ENCODE measurements around the gene ARL5C. TPM values are rescaled to one million over a fixed set of nuclear protein-coding genes. Genes with fewer than 3 reads are reported as not detected.
"Not testable (repeated sequence)": the region's sequence is repeated elsewhere in the genome, so short reads cannot be mapped to it uniquely, and the experiment has no call there.

The ARL5C gene
- total RNA-seq, 1 experiment from 2014 or later: not detected

GRCh38 chr17:39122991-39123390 is 43.0 kb downstream of the ARL5C start:
- Histone ChIP-seq H3K23ac (ENCODE audit: insufficient read length, low read depth, low read length) (no peak overlapping the region), H2BK15ac (ENCODE audit: low read depth, low read length) (no peak overlapping the region), H2AFZ (ENCODE audit: low read length) (no peak overlapping the region), H3K9ac (ENCODE audit: extremely low read depth, insufficient read length, low read length) (no peak overlapping the region), H4K8ac (replicated peaks; ENCODE audit: insufficient read length, low read depth, low read length) (no peak overlapping the region), H3T11ph (ENCODE audit: low read length) (no peak overlapping the region), H3K79me1 (ENCODE audit: insufficient read depth, low read depth, low read length, poor library complexity, severe bottlenecking) (no peaks in the 10 kb centered on the region), H3K14ac (ENCODE audit: insufficient read depth, low read length) (no peak overlapping the region), H3K27me3 (ENCODE audit: insufficient read depth, low read length) (no peaks in the 10 kb centered on the region), H3K79me2 (ENCODE audit: insufficient read depth, low read length) (no peaks in the 10 kb centered on the region), H2BK120ac (ENCODE audit: low read depth, low read length, poor library complexity, severe bottlenecking) (no peak overlapping the region), H2BK5ac (ENCODE audit: insufficient read length, low read length) (no peak overlapping the region), H3K23me2 (ENCODE audit: insufficient read length, low read depth, low read length, poor library complexity, severe bottlenecking) (no peaks in the 10 kb centered on the region), H3K9me3 (ENCODE audit: control insufficient read depth, low read depth, low read length) (no peaks in the 10 kb centered on the region), H2BK12ac (ENCODE audit: insufficient read length, low read depth, low read length) (no peak overlapping the region), H3K4me1 (ENCODE audit: insufficient read depth, low read length) (no peaks in the 10 kb centered on the region; the same call in 1 of the 2 replicates), H4K20me1 (ENCODE audit: control insufficient read depth, insufficient read depth, insufficient read length) (no peaks in the 10 kb centered on the region), H3K4ac (ENCODE audit: low read depth, low read length) (no peak overlapping the region), H2BK20ac (ENCODE audit: low read depth, low read length, poor library complexity, severe bottlenecking) (no peak overlapping the region), H4K91ac (ENCODE audit: insufficient read length, low read depth, low read length) (no peak overlapping the region), H3K4me2 (ENCODE audit: insufficient read depth, insufficient read length, low read length) (no peak overlapping the region), H3K18ac (ENCODE audit: insufficient read length, low read depth, low read length) (no peak overlapping the region), H2AK5ac (ENCODE audit: insufficient read length, low read length) (no peak overlapping the region), H3K56ac (ENCODE audit: insufficient read length, low read depth, low read length) (no peak overlapping the region), H3K27ac (ENCODE audit: insufficient read length, low read depth, low read length) (no peak overlapping the region), H4K5ac (ENCODE audit: insufficient read length, low read depth, low read length) (no peak overlapping the region)
- Mint-ChIP-seq H3K36me3 (ENCODE audit: insufficient read depth in 1 of 3, low read depth in 3 of 3) (no peaks in the 10 kb centered on the region), H3K9me3 (no peaks in the 10 kb centered on the region), H3K27ac (no peak overlapping the region), H3K4me1 (peaks cover 5 to 7% of the 10 kb centered on the region in 2 experiments; a peak in 2 of 4 replicates), H3K27me3 (ENCODE audit: low read depth) (peaks cover 2% of the 10 kb centered on the region; the same call in 1 of the 2 replicates), H3K4me3 (no peak overlapping the region)
- no peak for DNase-seq
- no peak for TF ChIP-seq CTCF (conservative IDR thresholded peaks at IDR 0.05)
- no CpG with 5 or more reads among the region's 7 CpGs for WGBS (ENCODE audit: extremely low coverage, insufficient read length, low lambda C conversion rate)

GRCh38 chr17:39121919-39122318 is 44.0 kb downstream of the ARL5C start:
- H4K5ac ChIP-seq (ENCODE audit: insufficient read length, low read depth, low read length); H4K91ac ChIP-seq (ENCODE audit: insufficient read length, low read depth, low read length); H2BK12ac ChIP-seq (ENCODE audit: insufficient read length, low read depth, low read length); DNase-seq; H2AK5ac ChIP-seq (ENCODE audit: insufficient read length, low read length); H4K8ac ChIP-seq (replicated peaks; ENCODE audit: insufficient read length, low read depth, low read length); H2AFZ ChIP-seq (ENCODE audit: low read length); H3K18ac ChIP-seq (ENCODE audit: insufficient read length, low read depth, low read length); H3K27me3 ChIP-seq (ENCODE audit: insufficient read depth, low read length); H2BK5ac ChIP-seq (ENCODE audit: insufficient read length, low read length); H2BK15ac ChIP-seq (ENCODE audit: low read depth, low read length); H2BK20ac ChIP-seq (ENCODE audit: low read depth, low read length, poor library complexity, severe bottlenecking); H3K27ac Mint-ChIP-seq; H3K79me2 ChIP-seq (ENCODE audit: insufficient read depth, low read length); H3T11ph ChIP-seq (ENCODE audit: low read length); H4K20me1 ChIP-seq (ENCODE audit: control insufficient read depth, insufficient read depth, insufficient read length); H3K4me2 ChIP-seq (ENCODE audit: insufficient read depth, insufficient read length, low read length); H3K56ac ChIP-seq (ENCODE audit: insufficient read length, low read depth, low read length); H3K9ac ChIP-seq (ENCODE audit: extremely low read depth, insufficient read length, low read length); H3K14ac ChIP-seq (ENCODE audit: insufficient read depth, low read length); H3K9me3 ChIP-seq (ENCODE audit: control insufficient read depth, low read depth, low read length); H3K27ac ChIP-seq (ENCODE audit: insufficient read length, low read depth, low read length); H3K79me1 ChIP-seq (ENCODE audit: insufficient read depth, low read depth, low read length, poor library complexity, severe bottlenecking); H3K23ac ChIP-seq (ENCODE audit: insufficient read length, low read depth, low read length); H3K4me1 ChIP-seq (ENCODE audit: insufficient read depth, low read length); H3K23me2 ChIP-seq (ENCODE audit: insufficient read length, low read depth, low read length, poor library complexity, severe bottlenecking); H3K36me3 Mint-ChIP-seq (ENCODE audit: insufficient read depth in 1 of 3, low read depth in 3 of 3); H3K27me3 Mint-ChIP-seq (ENCODE audit: low read depth); H3K4me3 Mint-ChIP-seq; H3K4me1 Mint-ChIP-seq; H3K4ac ChIP-seq (ENCODE audit: low read depth, low read length); H2BK120ac ChIP-seq (ENCODE audit: low read depth, low read length, poor library complexity, severe bottlenecking); H3K9me3 Mint-ChIP-seq: not testable (repeated sequence)
- no CpG with 5 or more reads among the region's 10 CpGs for WGBS (ENCODE audit: extremely low coverage, insufficient read length, low lambda C conversion rate)
